K562 (cell line): ENCODE data around the gene SLC12A3. TPM values are rescaled to one million over a fixed set of nuclear protein-coding genes. Genes with fewer than 3 reads are reported as not detected.
A peak's percentile ranks its signal among the peaks of the same experiment; 100 is the strongest.

ENCODE experiments used
- MTA1 ChIP-seq: fragments of 450-650 bp; IDR thresholded peaks from 2 replicates; pipeline ENCODE4 v1.6.1; 2017; ENCODE audit warnings: borderline replicate concordance
- SMC3 ChIP-seq: conservative IDR thresholded peaks from 2 replicates; pipeline ENCODE4 v1.6.1; 2011; ENCODE audit warnings: low read depth, low read length, improper control_type of control experiment; ENCODE audit not compliant: insufficient read depth
- TOE1 ChIP-seq, 2 experiments: fragments of 450-650 bp in 1 of 2; sonication (generic) in 1 of 2; formaldehyde crosslinking in 1 of 2; IDR thresholded peaks; 2 replicates each; pipeline versions ENCODE4 v1.7.1 to v1.8.0; 2016 to 2022; ENCODE audit warnings: borderline replicate concordance in 2 of 2, mild to moderate bottlenecking in 2 of 2, antibody characterized with exemption in 1 of 2, inconsistent platforms in 1 of 2, low read depth in 1 of 2, missing genetic modification reagents in 1 of 2, moderate library complexity in 1 of 2
- polyA plus RNA-seq, 8 experiments: library from polyadenylated mRNA; depleted of rRNA in 4 of 8; stranded (reverse) in 5 of 8; unstranded in 3 of 8; fragments of >200 nt; fragmentation: Nextera tagmentation in 2 of 8; fragmentation: Illumina TruSeq in 1 of 8; extraction: Ambion mirVana in 2 of 8; extraction: Trizol in 1 of 8; gene quantifications; 2 replicates each; pipeline versions ENCODE4 v1.2.1 to v1.2.3, GENCODE V29; 2011 to 2014; ENCODE audit warnings: inconsistent platforms in 1 of 8, missing spikeins in 1 of 8
- total RNA-seq, 7 experiments: library from RNA; depleted of rRNA in 6 of 7; stranded (reverse); fragments of >200 nt in 6 of 7; fragmentation: Illumina TruSeq in 2 of 7; extraction: Trizol in 2 of 7; gene quantifications; 2 replicates each; pipeline versions ENCODE4 v1.2.1 to v1.2.3, GENCODE V29; 2011 to 2021; ENCODE audit warnings: low replicate concordance in 1 of 7
- TF ChIP-seq, protein P1 (sequence below): fragments of 450-650 bp; formaldehyde crosslinking; IDR thresholded peaks from 2 replicates; pipeline ENCODE4 v1.4.0; 2020; ENCODE audit warnings: mild to moderate bottlenecking, moderate library complexity
- TF ChIP-seq, protein P2 (sequence below), 3 experiments: IDR thresholded peaks in 2 of 3; conservative IDR thresholded peaks in 1 of 3; 2 replicates each; pipeline ENCODE4 v1.5.1; 2011 to 2012; ENCODE audit warnings: low read length in 3 of 3, mild to moderate bottlenecking in 3 of 3, control low read depth in 2 of 3, improper control_type of control experiment in 1 of 3, inconsistent platforms in 1 of 3, low read depth in 1 of 3, mixed read lengths in 1 of 3, moderate library complexity in 1 of 3; ENCODE audit not compliant: insufficient read depth in 2 of 3
- TF ChIP-seq, protein P3 (sequence below), 2 experiments: fragments of 450-650 bp; formaldehyde crosslinking in 1 of 2; IDR thresholded peaks; 2 replicates each; pipeline versions ENCODE4 v1.4.0 to v1.6.1; 2014 to 2020; ENCODE audit warnings: mild to moderate bottlenecking in 2 of 2, borderline replicate concordance in 1 of 2, low read depth in 1 of 2

SLC12A3 gene
- total and polyA plus RNA-seq, 9 of the 15 experiments (the other 6 are each of a cell fraction or from before 2014, with no cell fraction given), result not detected

DNA sequence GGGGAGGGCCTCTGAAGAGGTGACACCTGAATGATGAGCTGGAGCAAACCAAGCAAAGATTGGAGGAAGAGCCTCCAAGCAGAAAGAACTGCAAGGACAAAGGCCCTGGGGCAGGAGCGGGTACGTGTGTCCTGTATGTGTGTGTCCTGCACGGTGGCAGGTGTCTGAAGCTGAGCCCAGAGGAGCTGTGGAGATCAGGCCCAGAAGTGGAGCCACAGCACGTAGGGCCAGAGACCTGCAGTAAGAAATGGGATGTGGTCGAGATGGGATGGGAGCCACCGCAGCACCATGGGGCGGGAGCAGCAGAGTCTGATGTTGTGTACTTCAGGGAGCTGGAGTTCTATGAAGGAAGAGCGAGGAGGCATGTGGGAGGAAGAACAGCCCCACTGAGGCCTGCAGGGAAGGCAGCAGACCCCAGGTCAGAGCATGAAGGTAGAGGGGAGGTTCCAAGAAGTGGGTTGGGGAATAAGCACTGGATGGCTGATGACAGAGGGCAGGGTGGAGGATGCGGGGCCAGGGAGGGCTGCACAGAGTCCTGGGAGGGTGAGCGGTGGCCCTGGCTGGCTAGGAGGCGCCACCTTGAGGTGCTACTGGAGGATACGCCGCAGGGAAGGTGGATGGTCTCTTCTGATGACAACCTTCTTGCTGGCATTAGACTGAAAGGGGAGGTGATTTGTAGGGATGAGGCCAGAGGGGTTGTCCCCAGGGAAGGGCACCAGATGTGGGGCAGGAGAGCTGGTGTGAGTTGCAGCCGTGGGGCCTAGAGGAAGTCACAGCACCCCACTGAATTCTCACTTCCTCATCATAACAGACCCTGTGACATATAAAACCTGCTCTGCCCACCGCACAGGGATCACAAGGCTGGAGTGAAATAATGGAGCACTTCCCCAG, 86.1 kb downstream of the SLC12A3 start (continued):
- TF ChIP-seq, protein P1, sequence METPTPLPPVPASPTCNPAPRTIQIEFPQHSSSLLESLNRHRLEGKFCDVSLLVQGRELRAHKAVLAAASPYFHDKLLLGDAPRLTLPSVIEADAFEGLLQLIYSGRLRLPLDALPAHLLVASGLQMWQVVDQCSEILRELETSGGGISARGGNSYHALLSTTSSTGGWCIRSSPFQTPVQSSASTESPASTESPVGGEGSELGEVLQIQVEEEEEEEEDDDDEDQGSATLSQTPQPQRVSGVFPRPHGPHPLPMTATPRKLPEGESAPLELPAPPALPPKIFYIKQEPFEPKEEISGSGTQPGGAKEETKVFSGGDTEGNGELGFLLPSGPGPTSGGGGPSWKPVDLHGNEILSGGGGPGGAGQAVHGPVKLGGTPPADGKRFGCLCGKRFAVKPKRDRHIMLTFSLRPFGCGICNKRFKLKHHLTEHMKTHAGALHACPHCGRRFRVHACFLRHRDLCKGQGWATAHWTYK, result no peak
- TF ChIP-seq SMC3, result peak; percentile 59
- TF ChIP-seq, protein P2, sequence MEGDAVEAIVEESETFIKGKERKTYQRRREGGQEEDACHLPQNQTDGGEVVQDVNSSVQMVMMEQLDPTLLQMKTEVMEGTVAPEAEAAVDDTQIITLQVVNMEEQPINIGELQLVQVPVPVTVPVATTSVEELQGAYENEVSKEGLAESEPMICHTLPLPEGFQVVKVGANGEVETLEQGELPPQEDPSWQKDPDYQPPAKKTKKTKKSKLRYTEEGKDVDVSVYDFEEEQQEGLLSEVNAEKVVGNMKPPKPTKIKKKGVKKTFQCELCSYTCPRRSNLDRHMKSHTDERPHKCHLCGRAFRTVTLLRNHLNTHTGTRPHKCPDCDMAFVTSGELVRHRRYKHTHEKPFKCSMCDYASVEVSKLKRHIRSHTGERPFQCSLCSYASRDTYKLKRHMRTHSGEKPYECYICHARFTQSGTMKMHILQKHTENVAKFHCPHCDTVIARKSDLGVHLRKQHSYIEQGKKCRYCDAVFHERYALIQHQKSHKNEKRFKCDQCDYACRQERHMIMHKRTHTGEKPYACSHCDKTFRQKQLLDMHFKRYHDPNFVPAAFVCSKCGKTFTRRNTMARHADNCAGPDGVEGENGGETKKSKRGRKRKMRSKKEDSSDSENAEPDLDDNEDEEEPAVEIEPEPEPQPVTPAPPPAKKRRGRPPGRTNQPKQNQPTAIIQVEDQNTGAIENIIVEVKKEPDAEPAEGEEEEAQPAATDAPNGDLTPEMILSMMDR (IDR thresholded peaks at IDR 0.05 in 2 of 3, conservative IDR thresholded peaks at IDR 0.05 in 1 of 3; ENCODE audit: insufficient read depth in 2 of 3, low read depth in 1 of 3, low read length in 3 of 3), result peak; percentile 77 to 83 (median 82)
- TF ChIP-seq TOE1 (IDR thresholded peaks at IDR 0.05; ENCODE audit: borderline replicate concordance), result peak; percentile 37; the same call in 1 of the 2 replicates
- no peak for TF ChIP-seq TOE1 (CRISPR knock-in tag; IDR thresholded peaks at IDR 0.05; ENCODE audit: borderline replicate concordance, low read depth)
- TF ChIP-seq, protein P3, sequence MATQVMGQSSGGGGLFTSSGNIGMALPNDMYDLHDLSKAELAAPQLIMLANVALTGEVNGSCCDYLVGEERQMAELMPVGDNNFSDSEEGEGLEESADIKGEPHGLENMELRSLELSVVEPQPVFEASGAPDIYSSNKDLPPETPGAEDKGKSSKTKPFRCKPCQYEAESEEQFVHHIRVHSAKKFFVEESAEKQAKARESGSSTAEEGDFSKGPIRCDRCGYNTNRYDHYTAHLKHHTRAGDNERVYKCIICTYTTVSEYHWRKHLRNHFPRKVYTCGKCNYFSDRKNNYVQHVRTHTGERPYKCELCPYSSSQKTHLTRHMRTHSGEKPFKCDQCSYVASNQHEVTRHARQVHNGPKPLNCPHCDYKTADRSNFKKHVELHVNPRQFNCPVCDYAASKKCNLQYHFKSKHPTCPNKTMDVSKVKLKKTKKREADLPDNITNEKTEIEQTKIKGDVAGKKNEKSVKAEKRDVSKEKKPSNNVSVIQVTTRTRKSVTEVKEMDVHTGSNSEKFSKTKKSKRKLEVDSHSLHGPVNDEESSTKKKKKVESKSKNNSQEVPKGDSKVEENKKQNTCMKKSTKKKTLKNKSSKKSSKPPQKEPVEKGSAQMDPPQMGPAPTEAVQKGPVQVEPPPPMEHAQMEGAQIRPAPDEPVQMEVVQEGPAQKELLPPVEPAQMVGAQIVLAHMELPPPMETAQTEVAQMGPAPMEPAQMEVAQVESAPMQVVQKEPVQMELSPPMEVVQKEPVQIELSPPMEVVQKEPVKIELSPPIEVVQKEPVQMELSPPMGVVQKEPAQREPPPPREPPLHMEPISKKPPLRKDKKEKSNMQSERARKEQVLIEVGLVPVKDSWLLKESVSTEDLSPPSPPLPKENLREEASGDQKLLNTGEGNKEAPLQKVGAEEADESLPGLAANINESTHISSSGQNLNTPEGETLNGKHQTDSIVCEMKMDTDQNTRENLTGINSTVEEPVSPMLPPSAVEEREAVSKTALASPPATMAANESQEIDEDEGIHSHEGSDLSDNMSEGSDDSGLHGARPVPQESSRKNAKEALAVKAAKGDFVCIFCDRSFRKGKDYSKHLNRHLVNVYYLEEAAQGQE (IDR thresholded peaks at IDR 0.05; ENCODE audit: borderline replicate concordance), result peak; percentile 68; the same call in 1 of the 2 replicates
- TF ChIP-seq, protein P3 (CRISPR knock-in tag; IDR thresholded peaks at IDR 0.05; ENCODE audit: low read depth), result no peak
- peak; percentile 44; the same call in 1 of the 2 replicates for TF ChIP-seq MTA1
